GM12873 (cell line): Measurements from ENCODE around the gene ARMC9.

ENCODE experiments used
- TF ChIP-seq, protein P1 (sequence below): IDR thresholded peaks from 2 replicates; pipeline ENCODE4 v1.5.1; 2012; ENCODE audit warnings: low read depth, mild to moderate bottlenecking, moderate library complexity, low read length, control low read depth; ENCODE audit not compliant: insufficient read depth; ENCODE audit errors: missing control alignments

Gene ARMC9

GRCh38 chr2:231336700-231337099 is 138.3 kb downstream of the ARMC9 start:
- TF ChIP-seq, protein P1, sequence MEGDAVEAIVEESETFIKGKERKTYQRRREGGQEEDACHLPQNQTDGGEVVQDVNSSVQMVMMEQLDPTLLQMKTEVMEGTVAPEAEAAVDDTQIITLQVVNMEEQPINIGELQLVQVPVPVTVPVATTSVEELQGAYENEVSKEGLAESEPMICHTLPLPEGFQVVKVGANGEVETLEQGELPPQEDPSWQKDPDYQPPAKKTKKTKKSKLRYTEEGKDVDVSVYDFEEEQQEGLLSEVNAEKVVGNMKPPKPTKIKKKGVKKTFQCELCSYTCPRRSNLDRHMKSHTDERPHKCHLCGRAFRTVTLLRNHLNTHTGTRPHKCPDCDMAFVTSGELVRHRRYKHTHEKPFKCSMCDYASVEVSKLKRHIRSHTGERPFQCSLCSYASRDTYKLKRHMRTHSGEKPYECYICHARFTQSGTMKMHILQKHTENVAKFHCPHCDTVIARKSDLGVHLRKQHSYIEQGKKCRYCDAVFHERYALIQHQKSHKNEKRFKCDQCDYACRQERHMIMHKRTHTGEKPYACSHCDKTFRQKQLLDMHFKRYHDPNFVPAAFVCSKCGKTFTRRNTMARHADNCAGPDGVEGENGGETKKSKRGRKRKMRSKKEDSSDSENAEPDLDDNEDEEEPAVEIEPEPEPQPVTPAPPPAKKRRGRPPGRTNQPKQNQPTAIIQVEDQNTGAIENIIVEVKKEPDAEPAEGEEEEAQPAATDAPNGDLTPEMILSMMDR, result no peak

DNA sequence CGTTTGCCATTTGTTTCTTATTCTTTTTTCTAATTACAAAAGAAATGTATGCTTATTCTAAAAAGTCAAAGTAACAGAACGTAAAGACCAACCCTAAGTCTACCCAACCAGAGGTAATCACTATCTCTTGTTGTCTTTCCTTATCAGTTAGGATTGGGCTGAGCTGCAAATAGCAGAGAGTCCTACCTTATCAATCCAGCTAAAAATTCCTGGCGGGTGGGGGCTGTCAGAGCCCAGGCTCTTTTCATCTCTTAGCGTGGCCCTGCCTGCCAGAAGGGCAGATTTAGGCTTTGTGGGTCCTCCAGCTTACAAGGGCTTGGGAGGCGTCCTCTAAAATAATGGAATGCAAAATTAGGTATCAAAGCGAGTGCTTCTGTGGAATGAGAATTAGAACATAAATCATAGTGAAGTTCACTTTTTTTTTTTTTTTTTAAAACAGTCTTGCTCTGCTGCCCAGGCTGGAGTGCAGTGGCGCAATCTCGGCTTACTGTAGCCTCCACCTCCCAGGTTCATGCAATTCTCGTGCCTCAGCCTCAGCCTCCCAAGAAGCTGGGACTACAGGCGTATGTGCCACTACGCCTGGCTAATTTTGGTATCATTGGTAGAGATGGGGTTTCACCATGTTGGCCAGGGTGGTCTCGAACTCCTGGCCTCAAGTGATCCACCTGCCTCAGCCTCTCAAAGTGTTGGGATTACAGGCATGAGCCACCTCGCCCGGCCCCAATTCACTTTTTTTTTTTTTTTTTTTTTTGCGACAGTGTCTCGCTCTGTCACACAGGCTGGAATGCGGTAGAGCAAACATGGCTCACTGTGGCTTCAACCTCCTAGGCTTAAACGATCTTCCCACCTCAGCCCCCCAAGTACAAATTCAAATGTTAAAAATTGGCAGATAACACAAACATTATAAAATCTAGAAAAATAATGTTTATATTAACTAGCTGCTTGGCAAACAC is 139.7 kb downstream of the ARMC9 start:
- TF ChIP-seq, protein P1, result no peak

GRCh38 chr2:231339316-231339715 is 140.9 kb downstream of the ARMC9 start:
- TF ChIP-seq, protein P1, result no peak

GRCh38 chr2:231341100-231341499 is 142.7 kb downstream of the ARMC9 start:
- TF ChIP-seq, protein P1, result no peak

DNA sequence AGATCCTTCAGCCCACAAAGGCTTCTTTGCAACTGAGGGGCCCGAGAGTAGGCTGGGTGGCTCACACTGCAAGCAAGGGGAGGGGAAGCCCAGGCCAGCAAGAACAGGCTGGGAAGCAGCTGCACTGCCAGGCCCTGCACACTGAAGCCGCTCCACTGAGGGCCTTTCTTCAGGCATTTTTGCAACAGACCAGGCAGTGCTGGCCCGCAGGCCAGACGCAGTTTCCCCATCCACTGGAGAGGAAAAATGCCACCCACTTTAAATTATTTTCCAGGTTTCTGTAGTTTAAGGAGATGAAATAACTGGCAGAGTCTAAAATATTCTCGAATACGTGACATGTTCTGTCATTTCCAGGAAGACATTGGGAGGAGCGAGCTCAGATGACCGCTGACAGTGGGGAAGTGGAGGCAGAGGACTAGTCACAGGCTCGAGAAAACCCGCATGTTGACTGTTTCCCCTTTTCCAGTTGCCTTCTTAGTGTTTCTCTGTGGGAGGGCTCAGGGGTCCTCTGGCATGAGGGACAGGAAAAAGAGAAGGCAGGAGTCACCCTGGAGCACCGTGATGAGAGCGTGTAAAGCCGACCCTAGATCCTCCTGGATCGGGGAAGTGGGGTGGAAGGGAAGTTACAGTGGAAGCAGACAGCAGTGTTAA is 143.8 kb downstream of the ARMC9 start:
- TF ChIP-seq, protein P1, result no peak

DNA sequence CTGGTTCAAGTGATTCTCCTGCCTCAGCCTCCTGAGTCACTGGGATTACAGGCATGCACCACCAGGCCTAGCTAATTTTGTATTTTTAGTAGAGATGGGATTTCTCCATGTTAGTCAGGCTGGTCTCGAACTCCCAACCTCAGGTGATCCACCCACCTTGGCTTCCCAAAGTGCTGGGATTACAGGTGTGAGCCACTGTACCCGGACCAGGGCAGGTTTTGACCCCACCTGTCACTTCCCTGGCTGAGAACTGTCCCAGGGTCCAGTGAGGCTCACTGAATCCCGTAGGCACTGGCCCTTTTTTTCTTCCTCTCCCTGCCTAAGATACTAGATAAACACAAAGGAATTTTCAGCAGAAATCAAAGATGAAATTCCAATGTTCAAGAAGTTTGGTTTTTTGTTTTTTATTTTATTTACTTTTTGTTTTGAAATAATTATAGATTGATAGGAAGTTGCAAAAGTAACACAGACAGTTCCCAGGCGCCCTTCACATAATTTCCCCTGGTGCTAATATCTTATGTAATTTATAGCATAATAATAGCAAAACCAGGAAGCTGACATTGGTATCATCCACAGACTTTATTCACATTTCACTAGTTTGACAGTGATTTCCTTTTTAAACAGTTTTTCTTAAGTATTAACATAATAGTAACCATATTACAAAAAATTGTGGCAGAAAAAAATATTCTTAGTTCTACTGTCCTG is 144.7 kb downstream of the ARMC9 start:
- TF ChIP-seq, protein P1, result no peak

DNA sequence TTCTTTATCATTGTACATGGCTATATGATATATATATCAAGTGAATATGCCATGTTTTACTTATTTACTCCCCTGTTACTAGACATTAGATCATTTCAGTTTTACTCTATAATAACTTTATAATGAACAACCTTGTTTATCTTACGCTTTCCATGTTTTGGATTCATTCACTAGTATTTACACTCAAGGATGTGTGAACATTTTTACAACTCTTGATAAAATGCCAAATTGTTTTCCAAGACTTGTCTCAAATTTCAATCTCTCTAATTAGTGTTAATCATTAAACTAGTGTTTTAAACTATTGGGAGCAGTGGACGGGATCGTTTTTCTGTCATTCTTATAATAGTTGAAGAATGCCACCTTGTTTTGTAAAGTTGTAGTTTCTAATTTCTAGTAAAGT is 145.6 kb downstream of the ARMC9 start:
- TF ChIP-seq, protein P1, result no peak
